NCI-H146 treated with DMSO at 0.1 percent for 48 hours (cell line): ENCODE data around the gene MATK.
"Not testable (repeated sequence)": the region's sequence is repeated elsewhere in the genome, so short reads cannot be mapped to it uniquely, and the experiment has no call there.

ENCODE experiments used
- DNase-seq: peaks from one replicate; lab custom pipeline; 2025; ENCODE audit not compliant: unreplicated experiment; lab: John Stamatoyannopoulos, UW

The MATK gene

GRCh38 chr19:3771906-3772455 is 14.2 kb downstream of the MATK start, which contains the start of gene RAX2:
RAX2 (minus strand) TSS chr19:3772228; CDS start chr19:3771742, 486 bp downstream.
- DNase-seq: no peak

GRCh38 chr19:3771000-3771905 is 14.9 kb downstream of the MATK start:
- DNase-seq: no peak

GRCh38 chr19:3770136-3770999 is 15.8 kb downstream of the MATK start:
- no peak for DNase-seq

- no peak for DNase-seq
Measured at GRCh38 chr19:3769494-3769893, 16.7 kb downstream of the MATK start.

- DNase-seq: no peak
Measured at GRCh38 chr19:3768748-3769099, 17.5 kb downstream of the MATK start.

GRCh38 chr19:3768015-3768747 is 18.0 kb downstream of the MATK start:
- no peak for DNase-seq

- no peak for DNase-seq
Measured at GRCh38 chr19:3767050-3767449, 19.1 kb downstream of the MATK start.

GRCh38 chr19:3766520-3766919 is 19.7 kb downstream of the MATK start:
- no peak for DNase-seq

- DNase-seq: not testable (repeated sequence)
Measured at GRCh38 chr19:3765757-3766156, 20.4 kb downstream of the MATK start.

- no peak for DNase-seq
Measured at GRCh38 chr19:3765121-3765520, 21.1 kb downstream of the MATK start.

- DNase-seq: peak; percentile 89
Measured at GRCh38 chr19:3762501-3763459, 23.4 kb downstream of the MATK start, which contains the start of gene MRPL54. MRPL54 (plus strand) TSS chr19:3762682; CDS start chr19:3762701, 19 bp downstream.

GRCh38 chr19:3762130-3762473 is 24.1 kb downstream of the MATK start:
- DNase-seq: no peak

- DNase-seq: peak; percentile 55
Measured at GRCh38 chr19:3761382-3762129, 24.6 kb downstream of the MATK start, which contains the start of gene APBA3. APBA3 (minus strand) TSS chr19:3761692; CDS start chr19:3760264, 1,428 bp downstream.

- no peak for DNase-seq
Measured at GRCh38 chr19:3760871-3761361, 25.3 kb downstream of the MATK start.

GRCh38 chr19:3759482-3760254 is 26.5 kb downstream of the MATK start:
- DNase-seq: no peak

GRCh38 chr19:3758297-3758696 is 27.9 kb downstream of the MATK start:
- not testable (repeated sequence) for DNase-seq

GRCh38 chr19:3757705-3758104 is 28.5 kb downstream of the MATK start:
- DNase-seq: not testable (repeated sequence)
